H1 (cell line): ENCODE results near the gene TCAF1. TPM values are rescaled to one million over a fixed set of nuclear protein-coding genes. Genes with fewer than 3 reads are reported as not detected.

Source experiments
- CTCF ChIA-PET: fragments of 300-600 bp; sonication (Branson Sonifier 250); formaldehyde crosslinking; loops from one replicate; lab custom pipeline; 2021; ENCODE audit not compliant: partially characterized antibody; lab: Charles Lee
- POLR2A ChIA-PET: fragments of 300-600 bp; sonication (Branson Sonifier 250); formaldehyde crosslinking; loops from one replicate; lab custom pipeline; 2021; ENCODE audit warnings: inconsistent platforms; ENCODE audit not compliant: partially characterized antibody; lab: Charles Lee
- DNase-seq, 2 experiments: peaks; one replicate each; pipeline versions ENCODE4 v3.0.0 to v3.0.0-alpha.2; 2010 to 2022; ENCODE audit warnings: low spot score in 2 of 2, low read depth in 1 of 2, mixed read lengths in 1 of 2
- FAIRE-seq: peaks from 2 replicates; lab custom pipeline; 2011; peaks lifted over from hg19 to GRCh38; lab: Jason Lieb, UNC
- H2AFZ ChIP-seq: 2 replicates; pipeline ENCODE4 v1.8.1; 2012; ENCODE audit warnings: low read length, inconsistent platforms
- H2AK5ac ChIP-seq: 2 replicates; pipeline ENCODE4 v1.6.1; 2013; ENCODE audit warnings: low read depth, low read length
- H2BK120ac ChIP-seq: replicated peaks from 2 replicates; pipeline ENCODE3; 2013; ENCODE audit warnings: low read depth, low read length, inconsistent platforms
- H2BK12ac ChIP-seq: 2 replicates; pipeline ENCODE4 v1.6.1; 2013; ENCODE audit warnings: low read depth, low read length
- H2BK15ac ChIP-seq: 2 replicates; pipeline ENCODE4 v1.6.1; 2013; ENCODE audit warnings: low read length
- H2BK20ac ChIP-seq: 2 replicates; pipeline ENCODE4 v1.6.1; 2013; ENCODE audit warnings: low read length
- H2BK5ac ChIP-seq: 2 replicates; pipeline ENCODE4 v1.6.1; 2013; ENCODE audit warnings: low read depth, low read length
- H3K14ac ChIP-seq: 2 replicates; pipeline ENCODE4 v1.6.1; 2013; ENCODE audit warnings: inconsistent platforms; ENCODE audit not compliant: insufficient read length
- H3K18ac ChIP-seq: 2 replicates; pipeline ENCODE4 v1.6.1; 2013; ENCODE audit warnings: low read length; ENCODE audit errors: extremely low read depth
- H3K23ac ChIP-seq: 2 replicates; pipeline ENCODE4 v1.6.1; 2013; ENCODE audit warnings: inconsistent platforms; ENCODE audit not compliant: insufficient read length
- H3K23me2 ChIP-seq: 2 replicates; pipeline ENCODE4 v1.6.1; 2013; ENCODE audit warnings: low read depth, low read length
- H3K27ac ChIP-seq: 2 replicates; pipeline ENCODE4 v1.6.1; 2011; ENCODE audit warnings: low read depth, low read length, inconsistent platforms
- H3K27me3 ChIP-seq, 4 experiments: replicated peaks in 1 of 4; 1 replicate in 1 of 4; 2 replicates in 3 of 4; pipeline versions ENCODE4 v1.6.1 to v1.8.1; 2011 to 2013; ENCODE audit warnings: low read length in 3 of 4, mild to moderate bottlenecking in 3 of 4, inconsistent platforms in 2 of 4, mixed read lengths in 2 of 4, moderate library complexity in 1 of 4; ENCODE audit not compliant: control insufficient read depth in 3 of 4, insufficient read depth in 3 of 4; ENCODE audit errors: extremely low read depth in 1 of 4
- H3K36me3 ChIP-seq, 4 experiments: 2 replicates each; pipeline versions ENCODE4 v1.6.1 to v1.8.1; 2011 to 2013; ENCODE audit warnings: mild to moderate bottlenecking in 4 of 4, low read length in 3 of 4, moderate library complexity in 2 of 4, control low read depth in 1 of 4, inconsistent platforms in 1 of 4; ENCODE audit not compliant: insufficient read depth in 4 of 4, control insufficient read depth in 2 of 4
- H3K4ac ChIP-seq: replicated peaks from 2 replicates; pipeline ENCODE3; 2013; ENCODE audit warnings: low read length, low read depth, mixed read lengths, inconsistent platforms; ENCODE audit not compliant: insufficient read length
- H3K4me1 ChIP-seq, 4 experiments: replicated peaks in 1 of 4; 1 replicate in 1 of 4; 2 replicates in 3 of 4; pipeline versions ENCODE4 v1.6.1 to v1.8.1; 2011 to 2013; ENCODE audit warnings: low read length in 3 of 4, inconsistent platforms in 2 of 4, mixed read lengths in 1 of 4; ENCODE audit not compliant: insufficient read depth in 4 of 4, control insufficient read depth in 3 of 4
- H3K4me2 ChIP-seq, 2 experiments: 2 replicates each; pipeline versions ENCODE4 v1.6.1 to v1.8.1; 2011 to 2013; ENCODE audit warnings: low read depth in 2 of 2, low read length in 2 of 2, control low read depth in 1 of 2, inconsistent platforms in 1 of 2, mild to moderate bottlenecking in 1 of 2; ENCODE audit not compliant: insufficient read depth in 1 of 2
- H3K4me3 ChIP-seq, 4 experiments: fragments of 200-600, 300-600 bp in 1 of 4; sonication (generic), shearing (Covaris generic), sonication (Bioruptor Twin) in 1 of 4; 2 replicates each; pipeline versions ENCODE4 v1.5.1 to v1.8.1; 2011 to 2016; ENCODE audit warnings: low read length in 4 of 4, low read depth in 3 of 4, control low read depth in 2 of 4, inconsistent platforms in 2 of 4, mild to moderate bottlenecking in 2 of 4, mixed read lengths in 1 of 4, moderate library complexity in 1 of 4; ENCODE audit not compliant: insufficient read depth in 2 of 4; ENCODE audit errors: extremely low read depth in 1 of 4
- H3K56ac ChIP-seq: replicated peaks from 2 replicates; pipeline ENCODE3; 2013; ENCODE audit warnings: low read depth, mild to moderate bottlenecking, mixed read lengths, low read length, inconsistent platforms; ENCODE audit not compliant: insufficient read length
- H3K79me1 ChIP-seq: 2 replicates; pipeline ENCODE4 v1.6.1; 2013; ENCODE audit warnings: low read depth, low read length, control low read depth
- H3K79me2 ChIP-seq, 2 experiments: 2 replicates each; pipeline versions ENCODE4 v1.6.1 to v1.8.1; 2012 to 2013; ENCODE audit warnings: low read length in 2 of 2, mild to moderate bottlenecking in 2 of 2, inconsistent platforms in 1 of 2; ENCODE audit not compliant: insufficient read depth in 2 of 2, control insufficient read depth in 1 of 2
- H3K9ac ChIP-seq, 4 experiments: replicated peaks in 1 of 4; 1 replicate in 1 of 4; 2 replicates in 3 of 4; pipeline versions ENCODE4 v1.6.1 to v1.8.1; 2011 to 2013; ENCODE audit warnings: low read depth in 3 of 4, low read length in 3 of 4, control low read depth in 2 of 4, mild to moderate bottlenecking in 2 of 4, moderate library complexity in 2 of 4, inconsistent platforms in 1 of 4; ENCODE audit errors: extremely low read depth in 1 of 4
- H3K9me3 ChIP-seq, 2 experiments: 2 replicates each; pipeline versions ENCODE4 v1.6.1 to v1.8.1; 2012 to 2013; ENCODE audit warnings: mild to moderate bottlenecking in 2 of 2, moderate library complexity in 2 of 2, control low read depth in 1 of 2, inconsistent platforms in 1 of 2, low read depth in 1 of 2, low read length in 1 of 2, mixed read lengths in 1 of 2; ENCODE audit not compliant: insufficient read depth in 2 of 2
- H4K20me1 ChIP-seq, 2 experiments: replicated peaks in 1 of 2; 2 replicates each; pipeline versions ENCODE3 to v1.8.1; 2011 to 2013; ENCODE audit warnings: inconsistent platforms in 2 of 2, low read length in 2 of 2, mild to moderate bottlenecking in 1 of 2; ENCODE audit not compliant: insufficient read depth in 2 of 2, control insufficient read depth in 1 of 2
- H4K5ac ChIP-seq: 2 replicates; pipeline ENCODE4 v1.6.1; 2013; ENCODE audit warnings: low read length, low read depth, mixed read lengths, inconsistent platforms; ENCODE audit not compliant: insufficient read length
- H4K8ac ChIP-seq: 2 replicates; pipeline ENCODE4 v1.8.0; 2013; ENCODE audit warnings: mild to moderate bottlenecking, moderate library complexity, low read length, inconsistent platforms; ENCODE audit not compliant: insufficient read depth; ENCODE audit errors: extremely low read depth
- H4K91ac ChIP-seq: replicated peaks from 2 replicates; pipeline ENCODE3; 2013; ENCODE audit warnings: low read length, mixed read lengths, inconsistent platforms; ENCODE audit not compliant: insufficient read length
- CTCF ChIP-seq, 3 experiments: IDR thresholded peaks; 1 replicate in 2 of 3; 2 replicates in 1 of 3; pipeline versions ENCODE4 v1.5.1 to v1.6.1; 2011; ENCODE audit warnings: low read length in 3 of 3, mild to moderate bottlenecking in 3 of 3, inconsistent platforms in 2 of 3, low read depth in 1 of 3, moderate library complexity in 1 of 3; ENCODE audit not compliant: insufficient read depth in 1 of 3; ENCODE audit errors: control extremely low read depth in 1 of 3
- FOSL1 ChIP-seq: IDR thresholded peaks from 2 replicates; pipeline ENCODE4 v1.6.1; 2011; ENCODE audit warnings: mild to moderate bottlenecking, low read depth, low read length, moderate library complexity; ENCODE audit not compliant: insufficient read depth
- SIN3A ChIP-seq, 2 experiments: IDR thresholded peaks in 1 of 2; conservative IDR thresholded peaks in 1 of 2; 2 replicates each; pipeline ENCODE4 v1.6.1; 2011 to 2012; ENCODE audit warnings: low read length in 2 of 2, improper control_type of control experiment in 1 of 2, low read depth in 1 of 2, mild to moderate bottlenecking in 1 of 2
- SP4 ChIP-seq: IDR thresholded peaks from 2 replicates; pipeline ENCODE4 v1.6.1; 2012; ENCODE audit warnings: low read length, inconsistent platforms
- WGBS, 2 experiments: shearing (Covaris generic) in 1 of 2; methylation state at CpG; one replicate each; pipeline versions ENCODE4 v1.1.6 to v1.1.7; 2013 to 2015; ENCODE audit warnings: low lambda C conversion rate in 2 of 2, mixed read lengths in 2 of 2, inconsistent platforms in 1 of 2, low coverage in 1 of 2, missing lambda C conversion rate in 1 of 2; ENCODE audit not compliant: insufficient replicate concordance in 2 of 2, insufficient coverage in 1 of 2, insufficient read length in 1 of 2; ENCODE audit errors: extremely low coverage in 1 of 2, missing lambda C conversion rate in 1 of 2; 5-methylcytosine and 5-hydroxymethylcytosine counted together
- polyA plus RNA-seq, 7 experiments: library from polyadenylated mRNA; depleted of rRNA in 3 of 7; stranded (reverse) in 5 of 7; unstranded in 2 of 7; fragments of >200 nt in 5 of 7; fragments of 200-250 nt in 2 of 7; gene quantifications; 1 replicate in 5 of 7; 2 replicates in 1 of 7; 4 replicates in 1 of 7; pipeline versions ENCODE4 v1.2.1 to v1.2.3, GENCODE V29; 2011 to 2013; ENCODE audit warnings: missing spikeins in 2 of 7, mixed read lengths in 2 of 7
- total RNA-seq: library from RNA; stranded (reverse); fragmentation: NEBNext Ultra II Directional; extraction: Animal tissue kit (Norgen Biotek cat#: 25700); gene quantifications from 2 replicates; pipeline ENCODE4 v1.2.1, GENCODE V29; 2021

TCAF1 gene
- total and polyA plus RNA-seq, 2 of the 8 experiments (the other 6 are each of a cell fraction or from before 2014, with no cell fraction given), result 9.6 to 28.0 TPM

GRCh38 chr7:143914938-143915652, 13.1 kb upstream of the TCAF1 start:
- Histone ChIP-seq H3K4me3 (no peak overlapping the region), H3K23ac (no peak overlapping the region), H3K4ac (no peak overlapping the region), H3K14ac (no peak overlapping the region), H3K79me2 (no peaks in the 10 kb centered on the region), H3K4me1 (no peaks in the 10 kb centered on the region), H3K9me3 (no peaks in the 10 kb centered on the region), H2BK120ac (no peak overlapping the region), H4K8ac (no peak overlapping the region), H4K5ac (no peak overlapping the region), H2BK12ac (no peak overlapping the region), H4K20me1 (no peaks in the 10 kb centered on the region), H3K9ac (no peak overlapping the region), H2AK5ac (no peak overlapping the region), H2BK15ac (no peak overlapping the region), H3K79me1 (no peaks in the 10 kb centered on the region), H3K56ac (no peak overlapping the region), H4K91ac (no peak overlapping the region), H3K36me3 (no peaks in the 10 kb centered on the region), H3K4me2 (no peak overlapping the region), H2BK20ac (no peak overlapping the region), H3K18ac (no peak overlapping the region), H2AFZ (no peak overlapping the region), H3K23me2 (no peaks in the 10 kb centered on the region), H3K27ac (no peak overlapping the region), H3K27me3 (no peaks in the 10 kb centered on the region), H2BK5ac (no peak overlapping the region)
- no peak for DNase-seq
- CTCF ChIA-PET, result interaction anchor here (1.3 kb wide), 1 partner anchor 13 kb away, joined by 4 read pairs; the partner anchor contains the start of gene TCAF1
- WGBS, 2 experiments, result 91% methylated on average over 7 of the region's 7 CpGs; no CpG with 5 or more reads in 1 of the 2 experiments
- POLR2A ChIA-PET, result interaction anchor here (1.0 kb wide), 1 partner anchor 23 kb away, joined by 3 read pairs; no protein-coding TSS in a partner anchor
- TF ChIP-seq SIN3A (conservative IDR thresholded peaks at IDR 0.05 in 1 of 2, IDR thresholded peaks at IDR 0.05 in 1 of 2; ENCODE audit: low read depth in 1 of 2, low read length in 2 of 2) (no peak), SP4 (no peak), FOSL1 (no peak), CTCF (IDR thresholded peaks at IDR 0.05; ENCODE audit: control extremely low read depth in 1 of 3, insufficient read depth in 1 of 3, low read depth in 1 of 3, low read length in 3 of 3) (peak in 1 of 3 experiments; percentile 15; a peak in 1 of 4 replicates)
- FAIRE-seq, result no peak
